SK-N-SH (cell line): ENCODE data around the gene KIF2A.

Source experiments
- FOXM1 ChIP-seq: IDR thresholded peaks from 2 replicates; pipeline ENCODE4 v1.4.0; 2012; ENCODE audit warnings: low read depth, mild to moderate bottlenecking
- RAD21 ChIP-seq: IDR thresholded peaks from 2 replicates; pipeline ENCODE4 v1.6.1; 2012; ENCODE audit warnings: mild to moderate bottlenecking, low read length
- RXRA ChIP-seq: IDR thresholded peaks from 2 replicates; pipeline ENCODE4 v1.4.0; 2012; ENCODE audit warnings: low read depth, mild to moderate bottlenecking, borderline replicate concordance
- TF ChIP-seq, protein P1 (sequence below): fragments of 200-600 bp; sonication (generic); IDR thresholded peaks from 2 replicates; pipeline ENCODE4 v1.6.1; 2017; ENCODE audit warnings: antibody characterized with exemption, mild to moderate bottlenecking, moderate library complexity

DNA sequence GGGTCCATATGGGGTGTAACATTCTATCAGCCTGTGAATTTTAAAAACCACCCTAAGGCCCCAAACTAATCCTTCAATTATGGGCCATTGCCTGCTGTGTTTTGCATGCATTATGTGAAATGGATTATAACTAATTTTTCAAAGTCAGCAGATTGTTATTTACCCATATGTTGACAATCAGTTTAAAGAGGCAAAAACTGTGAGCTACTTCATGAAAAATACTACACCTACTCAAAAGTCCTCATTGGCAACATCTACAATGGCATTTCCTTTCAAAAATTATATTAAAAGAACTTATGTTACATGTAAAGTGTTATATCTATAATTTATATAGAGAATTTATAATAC, 49.0 kb upstream of the KIF2A start:
- TF ChIP-seq RAD21 (no peak), FOXM1 (no peak), RXRA (no peak)
- TF ChIP-seq, protein P1, sequence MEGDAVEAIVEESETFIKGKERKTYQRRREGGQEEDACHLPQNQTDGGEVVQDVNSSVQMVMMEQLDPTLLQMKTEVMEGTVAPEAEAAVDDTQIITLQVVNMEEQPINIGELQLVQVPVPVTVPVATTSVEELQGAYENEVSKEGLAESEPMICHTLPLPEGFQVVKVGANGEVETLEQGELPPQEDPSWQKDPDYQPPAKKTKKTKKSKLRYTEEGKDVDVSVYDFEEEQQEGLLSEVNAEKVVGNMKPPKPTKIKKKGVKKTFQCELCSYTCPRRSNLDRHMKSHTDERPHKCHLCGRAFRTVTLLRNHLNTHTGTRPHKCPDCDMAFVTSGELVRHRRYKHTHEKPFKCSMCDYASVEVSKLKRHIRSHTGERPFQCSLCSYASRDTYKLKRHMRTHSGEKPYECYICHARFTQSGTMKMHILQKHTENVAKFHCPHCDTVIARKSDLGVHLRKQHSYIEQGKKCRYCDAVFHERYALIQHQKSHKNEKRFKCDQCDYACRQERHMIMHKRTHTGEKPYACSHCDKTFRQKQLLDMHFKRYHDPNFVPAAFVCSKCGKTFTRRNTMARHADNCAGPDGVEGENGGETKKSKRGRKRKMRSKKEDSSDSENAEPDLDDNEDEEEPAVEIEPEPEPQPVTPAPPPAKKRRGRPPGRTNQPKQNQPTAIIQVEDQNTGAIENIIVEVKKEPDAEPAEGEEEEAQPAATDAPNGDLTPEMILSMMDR, result no peak
